NB4 (cell line): ENCODE measurements around the gene MYZAP.

ENCODE experiments used
- DNase-seq: peaks from one replicate; pipeline ENCODE4 v3.0.0; 2010; ENCODE audit warnings: low read depth
- H3K4me3 ChIP-seq: one replicate; pipeline ENCODE4 v1.5.1; 2011; ENCODE audit warnings: mild to moderate bottlenecking, low read depth, low read length, moderate library complexity
- CTCF ChIP-seq: IDR thresholded peaks from one replicate; pipeline ENCODE4 v1.5.1; 2012; ENCODE audit warnings: low read depth, low read length
- MAX ChIP-seq: IDR thresholded peaks from 2 replicates; pipeline ENCODE4 v1.6.1; 2011; ENCODE audit warnings: low read depth, low read length
- MYC ChIP-seq: IDR thresholded peaks from 2 replicates; pipeline ENCODE4 v1.6.1; 2011; ENCODE audit warnings: low read depth, low read length
- POLR2A ChIP-seq: IDR thresholded peaks from 2 replicates; pipeline ENCODE4 v1.6.1; 2011; ENCODE audit warnings: mild to moderate bottlenecking; ENCODE audit not compliant: insufficient read length; ENCODE audit errors: extremely low read depth

The MYZAP gene

DNA sequence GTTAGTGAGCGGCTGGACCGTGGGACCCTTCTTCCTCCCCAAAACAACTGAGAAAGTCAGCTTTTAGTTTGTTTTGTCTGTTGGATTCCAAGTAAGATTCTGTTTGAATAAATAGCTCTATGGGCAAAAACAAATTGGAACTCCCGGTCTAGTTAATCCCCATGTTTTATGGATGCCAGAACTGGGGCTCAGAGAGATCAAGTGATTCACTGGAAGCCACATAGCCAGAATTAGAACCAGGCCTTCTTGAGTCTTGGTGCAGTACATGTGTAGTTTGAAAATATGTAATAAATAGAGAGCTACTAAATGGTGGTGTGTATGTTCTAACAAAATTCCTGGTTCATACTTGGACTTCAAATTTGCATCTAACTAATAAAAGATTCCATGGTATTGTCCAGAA, 85.5 kb downstream of the MYZAP start:
- TF ChIP-seq MAX (no peak), MYC (no peak), POLR2A (no peak), CTCF (no peak)

GRCh38 chr15:57680021-57680420, 88.3 kb downstream of the MYZAP start:
- no peak for TF ChIP-seq MAX
- no peak for TF ChIP-seq CTCF
- no peak for TF ChIP-seq MYC
- TF ChIP-seq POLR2A, result no peak
- H3K4me3 ChIP-seq, result no peak overlapping the region
- no peak for DNase-seq

More for the DNA sequence above, 85.5 kb downstream of the MYZAP start:
- no peak for DNase-seq
- no peak overlapping the region for H3K4me3 ChIP-seq

DNA sequence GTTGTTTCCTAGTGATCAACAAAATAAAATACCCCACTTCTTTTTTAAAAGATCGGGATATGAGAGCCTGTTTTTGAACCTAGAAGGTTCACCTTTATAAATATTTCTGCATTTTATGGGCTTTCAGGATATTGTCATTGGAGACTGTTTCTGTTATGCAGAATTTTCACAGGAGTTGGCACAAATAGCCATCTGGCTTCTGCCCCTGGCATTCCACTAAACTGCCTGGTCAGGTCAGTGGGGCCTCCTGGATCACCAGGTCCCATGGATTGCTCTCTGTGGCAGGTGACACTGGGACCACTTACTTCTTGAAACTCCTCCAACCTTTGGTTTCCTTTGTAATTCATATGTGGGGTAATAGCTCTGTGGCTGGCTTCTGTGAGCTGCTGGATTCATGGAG, 89.3 kb downstream of the MYZAP start:
- H3K4me3 ChIP-seq, result no peak overlapping the region

GRCh38 chr15:57683481-57683880, 91.8 kb downstream of the MYZAP start:
- no peak overlapping the region for H3K4me3 ChIP-seq
- TF ChIP-seq MYC (no peak), POLR2A (no peak), MAX (no peak), CTCF (no peak)
- no peak for DNase-seq

More for the DNA sequence above, 89.3 kb downstream of the MYZAP start:
- TF ChIP-seq MAX (no peak), CTCF (no peak), MYC (no peak), POLR2A (no peak)
- no peak for DNase-seq

DNA sequence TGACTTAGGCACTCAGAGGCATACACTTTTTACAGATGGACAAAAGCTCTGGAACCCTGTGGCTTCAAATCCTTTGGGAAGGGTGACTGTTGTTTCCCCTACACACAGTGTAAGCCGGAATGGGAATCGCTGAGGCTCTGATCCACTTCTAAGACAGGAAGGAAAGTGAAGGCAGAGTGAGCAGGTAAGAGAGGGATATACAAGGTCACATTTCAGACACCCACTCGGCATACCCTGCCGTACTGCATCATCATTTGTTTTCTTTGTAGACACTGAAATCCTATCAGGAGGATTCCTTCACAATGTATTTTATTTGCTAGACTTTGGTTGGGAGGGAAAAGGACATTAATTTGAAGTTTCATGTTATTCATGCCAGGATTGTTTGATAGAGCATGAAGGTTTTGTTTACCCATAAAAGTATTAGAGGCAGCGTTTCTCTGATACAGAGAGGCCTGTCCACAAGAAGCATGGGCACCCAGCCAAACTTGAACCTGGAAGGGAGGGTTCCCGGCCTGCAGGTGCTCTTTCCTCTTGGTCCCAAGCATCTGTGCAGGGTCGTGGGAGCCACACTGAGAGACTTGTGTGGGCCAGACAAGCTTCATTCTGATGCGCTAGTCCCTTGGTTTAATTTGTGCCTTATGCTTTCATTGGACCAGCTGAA, 92.9 kb downstream of the MYZAP start:
- no peak for DNase-seq
- H3K4me3 ChIP-seq, result no peak overlapping the region
- TF ChIP-seq MAX (no peak), MYC (no peak), CTCF (no peak), POLR2A (no peak)
